KG1 (cell line): ENCODE results near the gene PC.

Source experiments
- DNase-seq: peaks from one replicate; lab custom pipeline; 2025; lab: John Stamatoyannopoulos, UW

The PC gene

DNA sequence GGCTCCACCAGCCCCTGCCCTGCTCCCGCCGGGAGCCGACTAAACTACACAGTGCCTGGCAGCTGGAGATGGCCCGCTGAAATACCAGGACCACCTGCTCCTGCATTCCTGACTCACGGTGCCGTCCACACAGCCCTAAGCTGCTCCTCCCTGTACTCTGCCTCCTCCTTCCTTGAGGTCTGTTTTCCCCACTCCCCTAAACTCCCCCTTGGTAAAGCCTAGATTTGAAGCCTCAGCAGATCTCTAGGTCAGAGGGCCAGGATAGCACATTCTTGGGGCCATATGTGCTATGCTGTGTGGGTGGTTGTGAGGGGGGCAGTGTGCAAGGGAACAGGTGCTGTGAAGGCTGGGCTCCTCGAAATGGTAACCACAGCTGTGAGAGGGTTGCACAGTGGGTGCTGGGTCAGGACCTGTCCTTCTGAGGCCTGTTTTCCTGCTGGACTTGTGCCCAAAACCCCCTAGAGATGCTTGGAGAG lies 91.6 kb downstream of the PC start:
- no peak for DNase-seq

DNA sequence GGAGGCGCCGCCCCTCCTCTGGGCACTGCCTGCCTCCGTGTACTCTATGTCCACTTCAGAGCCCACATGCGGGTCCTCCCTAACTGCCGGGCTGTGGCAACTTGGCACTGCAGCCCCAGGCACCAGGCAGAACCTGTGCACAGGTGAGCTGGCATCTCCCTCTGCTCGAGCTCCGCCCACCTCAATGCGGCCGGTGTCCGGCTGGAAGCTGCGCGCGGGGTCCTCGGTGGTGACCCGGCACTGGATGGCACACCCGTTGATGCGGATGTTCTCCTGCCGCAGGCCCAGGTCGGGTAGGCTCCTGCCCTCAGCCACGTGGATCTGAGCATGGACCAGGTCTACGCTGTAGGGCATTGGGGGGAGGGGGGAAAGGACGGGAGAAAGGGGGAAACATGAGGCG lies 92.2 kb downstream of the PC start:
- no peak for DNase-seq

GRCh38 chr11:66864924-66865697 lies 93.1 kb downstream of the PC start:
- no peak for DNase-seq

DNA sequence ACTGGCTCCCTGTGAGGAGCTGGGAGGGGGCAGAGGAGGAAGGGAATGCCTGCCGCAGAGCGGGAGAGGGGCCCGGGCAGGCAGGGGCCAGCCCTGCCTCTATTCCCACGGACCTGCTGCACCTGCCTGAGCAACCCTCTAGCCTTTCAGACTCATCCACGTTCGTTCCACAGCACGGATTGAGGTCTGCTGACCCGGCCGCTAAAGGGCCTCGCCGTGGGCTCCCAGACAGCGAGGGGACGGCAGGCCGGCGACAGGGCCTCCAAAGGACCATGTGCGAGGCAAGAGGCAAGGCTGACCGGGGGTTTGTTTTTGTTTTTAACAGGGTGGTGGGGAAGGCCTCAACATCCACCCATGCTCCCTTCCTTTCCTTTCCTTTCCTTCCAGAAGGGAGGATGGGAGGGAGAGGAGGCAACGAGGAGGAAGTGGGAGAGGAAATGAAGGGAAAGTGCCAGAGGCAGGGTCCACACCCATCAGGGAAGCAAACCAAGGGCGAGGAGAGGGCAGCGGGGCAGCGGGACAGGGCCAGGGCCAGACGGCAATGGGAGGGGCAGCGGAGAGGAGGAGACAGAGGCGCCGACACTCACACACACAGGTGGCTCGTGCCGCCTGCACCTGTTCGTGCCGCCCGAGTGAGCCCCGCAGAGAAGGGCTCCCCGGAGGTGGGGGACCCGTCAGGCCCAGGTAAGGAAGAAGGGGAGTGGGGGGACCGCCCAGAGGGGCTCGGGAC lies 93.8 kb downstream of the PC start:
- no peak for DNase-seq

- no peak for DNase-seq
These were observed 94.6 kb downstream of the PC start for GRCh38 chr11:66863428-66864125.

GRCh38 chr11:66862559-66863037 lies 95.6 kb downstream of the PC start:
- DNase-seq: no peak

DNA sequence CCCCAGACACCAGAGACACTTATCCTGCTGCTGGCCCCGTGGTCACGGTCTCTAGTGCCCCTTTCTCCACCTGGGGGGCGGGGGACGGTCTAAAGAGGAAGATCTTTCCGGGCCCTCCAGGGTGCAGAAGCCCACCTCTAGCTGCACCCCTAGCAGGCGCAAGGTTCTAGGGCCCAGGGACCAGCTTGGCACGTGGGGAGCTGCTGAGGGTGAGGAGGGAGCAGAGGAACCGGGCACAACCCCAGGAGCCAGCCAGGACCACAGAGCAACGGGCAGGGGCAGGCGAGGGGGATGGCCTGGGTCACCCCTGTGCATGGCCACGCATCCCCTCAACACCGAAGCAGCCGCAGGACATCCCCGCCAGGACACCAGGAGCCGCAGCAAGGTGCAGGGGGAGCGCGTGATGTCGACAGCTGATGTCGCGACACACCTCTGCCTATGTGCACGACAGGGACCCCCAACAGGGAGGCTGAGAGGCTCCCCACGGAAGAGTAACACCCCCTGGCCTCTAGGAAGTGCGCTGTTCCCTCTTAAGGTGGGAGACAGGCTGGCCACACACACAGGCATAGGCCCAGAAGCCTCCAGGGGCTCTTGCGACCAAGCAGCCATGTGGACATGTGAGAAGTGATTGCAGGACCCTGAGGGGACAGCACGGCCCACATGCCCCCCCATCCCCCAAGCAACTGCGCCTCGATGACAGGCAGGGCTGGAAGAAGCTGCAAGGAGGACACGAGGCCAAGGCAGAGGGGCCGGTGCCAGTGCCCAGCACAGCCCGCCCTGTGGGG lies 96.2 kb downstream of the PC start:
- no peak for DNase-seq

DNA sequence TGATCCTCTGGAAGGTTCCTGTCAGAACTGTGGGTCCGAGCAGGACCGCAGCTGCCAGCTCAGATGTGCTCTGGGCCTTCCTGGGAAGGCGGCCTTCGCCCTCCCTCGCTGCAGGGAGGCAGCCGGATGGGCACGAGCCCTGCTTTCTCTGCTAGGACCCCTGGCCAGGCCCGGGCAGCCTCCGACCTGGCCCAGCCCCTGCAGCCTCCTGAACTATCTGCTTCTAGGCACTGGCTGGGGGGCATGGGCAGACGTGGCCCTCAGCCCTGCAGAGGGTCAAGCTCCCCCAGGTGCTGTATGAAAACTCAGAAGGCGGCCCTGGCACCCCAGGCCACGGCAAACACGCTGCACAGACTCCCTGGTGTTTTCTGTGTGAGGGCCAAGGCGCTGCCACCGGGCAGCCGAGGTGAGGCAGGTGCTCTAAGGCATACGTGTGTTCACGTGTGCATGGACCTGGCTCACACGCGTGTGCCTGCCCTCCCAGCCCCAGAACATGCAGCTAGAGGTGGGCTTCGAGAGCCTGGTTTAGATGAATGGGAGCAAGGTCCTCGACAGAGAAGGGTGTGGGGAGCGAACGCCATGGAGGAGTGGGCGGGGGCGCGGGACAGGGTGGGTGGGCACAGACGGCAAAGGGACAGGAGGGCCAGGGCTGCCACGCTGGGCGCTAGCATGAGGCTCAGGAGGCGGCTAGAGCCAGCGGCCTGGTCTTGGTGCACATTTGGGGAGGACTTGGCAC lies 97.0 kb downstream of the PC start:
- DNase-seq: no peak

DNA sequence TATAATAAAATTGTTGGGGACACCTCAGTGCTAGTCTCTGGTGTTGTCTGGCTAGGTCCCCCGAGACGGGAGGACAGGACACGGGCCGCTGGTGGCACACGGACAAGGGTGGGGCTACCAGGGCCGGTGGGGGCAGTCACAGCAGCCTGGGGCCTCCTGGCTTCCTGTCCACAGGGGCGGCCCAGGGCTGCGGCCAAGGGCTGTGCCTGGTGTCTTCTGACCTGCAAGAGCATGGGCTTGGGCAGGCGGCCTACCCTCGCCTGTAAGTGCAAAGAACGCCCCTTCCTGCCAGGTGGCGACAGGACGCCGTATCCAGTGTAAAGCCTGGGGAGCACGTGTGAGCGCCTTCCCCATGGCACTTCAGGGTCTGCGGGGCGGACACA lies 97.7 kb downstream of the PC start:
- DNase-seq: no peak

GRCh38 chr11:66859686-66860448 lies 98.3 kb downstream of the PC start:
- DNase-seq: no peak

GRCh38 chr11:66858939-66859685 lies 99.1 kb downstream of the PC start:
- no peak for DNase-seq

- no peak for DNase-seq
These were observed 99.8 kb downstream of the PC start for GRCh38 chr11:66858186-66858938.

GRCh38 chr11:66857927-66858185 lies 100.3 kb downstream of the PC start:
- DNase-seq: no peak

DNA sequence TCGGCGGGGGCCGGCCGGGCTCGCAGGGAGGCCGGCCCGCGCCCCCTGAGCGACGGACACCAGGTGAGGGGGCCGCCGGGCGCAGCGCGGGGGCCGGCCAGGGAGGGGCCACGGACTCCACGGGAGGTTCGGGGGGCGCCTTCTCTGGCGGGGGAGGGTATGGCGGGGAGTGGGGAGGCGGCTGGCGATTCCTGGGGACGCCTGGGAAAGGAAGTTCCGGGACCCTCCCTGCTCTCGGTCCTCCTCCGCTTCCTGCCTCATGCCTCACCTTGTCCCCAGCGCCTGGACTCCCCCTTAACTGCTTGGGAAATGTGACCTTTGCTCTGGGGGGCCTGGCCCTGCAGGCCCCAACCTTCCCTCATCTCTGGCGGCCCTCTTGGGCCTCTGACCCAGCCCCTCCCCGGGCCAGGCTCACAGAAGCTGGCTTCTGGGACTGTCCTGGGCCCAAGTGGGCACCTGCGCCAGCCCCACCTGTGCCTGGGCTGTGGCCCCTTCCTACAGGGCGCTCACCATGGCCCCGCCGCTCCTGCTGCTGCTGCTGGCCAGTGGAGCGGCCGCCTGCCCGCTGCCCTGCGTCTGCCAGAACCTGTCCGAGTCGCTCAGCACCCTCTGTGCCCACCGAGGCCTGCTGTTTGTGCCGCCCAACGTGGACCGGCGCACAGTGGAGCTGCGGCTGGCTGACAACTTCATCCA lies 100.8 kb downstream of the PC start:
- no peak for DNase-seq

GRCh38 chr11:66856496-66857233 lies 101.5 kb downstream of the PC start, which contains the start of gene LRFN4:
Gene LRFN4, plus strand, starts transcription at chr11:66857064. Its CDS starts 681 bp downstream, at chr11:66857745.
- DNase-seq: no peak

DNA sequence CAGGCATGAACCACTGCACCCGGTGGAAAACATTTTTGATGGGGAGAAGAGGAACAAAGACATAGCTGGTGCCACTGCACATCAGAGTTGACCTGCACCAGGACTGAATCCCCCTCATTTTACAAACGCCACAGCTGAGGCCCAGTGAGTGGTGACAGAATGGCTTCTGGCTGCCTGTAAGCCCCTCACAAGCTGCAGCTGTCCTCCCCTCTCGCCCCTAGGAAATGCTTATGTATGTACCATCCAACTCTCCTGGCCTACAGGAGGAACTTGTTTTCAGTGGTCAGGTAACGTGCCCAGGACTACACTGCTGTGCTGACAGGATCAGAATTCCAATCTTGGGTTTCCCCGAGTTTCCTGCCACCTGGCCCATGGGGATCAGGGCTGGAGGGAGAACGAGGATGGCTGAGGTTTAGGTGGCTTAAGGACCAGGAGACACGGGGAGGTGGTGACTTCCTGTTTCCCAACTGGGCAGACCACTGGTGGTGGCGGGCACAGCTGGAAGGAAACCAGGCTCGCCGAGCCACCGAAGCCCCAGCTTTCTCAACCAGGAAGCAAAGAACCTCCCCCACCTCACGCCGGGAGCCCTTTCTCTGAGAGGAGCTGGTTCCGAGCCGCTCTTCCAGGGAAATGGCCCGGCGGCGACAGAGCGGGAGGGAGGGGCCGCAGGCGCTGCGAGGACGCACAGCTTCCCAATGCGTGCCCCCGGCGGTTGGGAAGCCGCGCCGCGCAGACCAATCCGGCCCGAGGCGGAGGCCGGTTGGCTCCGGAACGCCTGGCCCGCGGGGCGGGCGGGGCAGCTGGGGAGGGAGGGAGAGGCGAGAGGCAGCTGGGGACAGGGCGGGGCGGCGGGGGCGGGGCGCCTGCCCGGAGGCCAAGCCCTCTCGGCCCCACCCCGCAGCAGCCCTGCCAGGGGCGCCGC lies 102.3 kb downstream of the PC start:
- peak; percentile 92 for DNase-seq

DNA sequence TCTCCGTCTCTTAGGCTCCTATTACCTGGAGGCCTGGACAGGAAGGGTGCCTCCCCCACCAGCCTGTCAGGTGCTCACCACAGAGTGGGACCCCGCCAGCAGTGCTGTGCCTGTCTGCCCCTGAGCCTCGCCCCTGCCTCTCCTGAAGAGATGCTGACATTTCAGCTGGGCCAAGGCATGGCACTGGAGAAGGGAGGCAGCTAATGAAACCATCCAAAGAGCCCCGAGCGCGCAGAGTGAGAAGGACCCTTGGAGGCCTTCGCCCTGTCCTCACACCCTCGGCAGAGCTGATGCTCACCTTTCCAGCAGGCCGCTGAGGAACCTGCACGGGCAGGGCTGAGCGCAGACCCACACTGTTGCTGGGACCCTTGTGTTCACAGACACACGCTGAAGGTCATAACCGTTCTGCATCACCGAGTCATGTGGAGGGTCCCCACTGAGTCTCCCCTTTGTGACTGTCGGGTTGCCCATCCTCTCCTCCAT lies 103.4 kb downstream of the PC start:
- DNase-seq: no peak
